GM21515 (cell line): ENCODE data around the gene SCN9A.
"Not testable (repeated sequence)": the region's sequence is repeated elsewhere in the genome, so short reads cannot be mapped to it uniquely, and the experiment has no call there.

Experiments used
- ATAC-seq: cut with Tn5 transposase; IDR thresholded peaks from one replicate; pipeline ENCODE4 v1.9.1; 2021; ENCODE audit not compliant: unreplicated experiment

The SCN9A gene

DNA sequence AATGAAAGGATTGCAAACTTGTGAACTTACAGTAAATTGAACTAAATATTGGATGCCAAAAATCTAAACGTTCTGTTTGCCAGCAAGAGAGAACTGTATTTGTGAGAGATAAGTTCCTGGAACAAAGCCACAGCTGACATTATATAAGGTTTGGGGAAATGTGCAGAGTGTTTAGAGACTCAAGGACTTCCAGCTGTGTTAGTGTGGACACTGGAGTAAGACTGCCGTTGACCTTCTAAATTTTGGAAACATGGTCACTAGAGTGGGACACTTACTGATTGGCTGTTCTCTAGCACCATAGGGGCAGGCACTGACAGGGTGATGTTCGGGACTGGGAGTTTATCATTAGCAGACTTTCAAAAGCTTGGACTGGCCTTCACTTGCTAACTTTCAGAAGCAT lies 40.5 kb downstream of the SCN9A start:
- ATAC-seq: no peak

DNA sequence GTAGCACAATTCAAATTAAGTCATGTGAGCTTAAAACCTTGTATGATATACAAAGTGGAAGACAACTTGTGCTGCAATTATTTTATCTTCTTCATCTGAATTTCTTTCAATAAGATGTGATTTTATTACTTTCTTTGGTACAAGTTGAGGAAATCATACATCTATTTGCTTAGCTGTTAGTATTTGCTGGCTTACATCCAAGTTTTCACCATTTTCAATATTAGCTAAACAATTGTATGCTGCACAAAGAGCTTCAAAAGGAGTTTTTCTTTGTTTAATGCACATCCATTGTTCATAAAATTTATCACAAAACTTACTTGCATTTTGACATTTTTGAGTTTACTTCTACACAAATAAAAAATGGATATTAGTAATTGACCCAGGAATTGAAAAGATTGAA lies 40.9 kb downstream of the SCN9A start:
- ATAC-seq: no peak

DNA sequence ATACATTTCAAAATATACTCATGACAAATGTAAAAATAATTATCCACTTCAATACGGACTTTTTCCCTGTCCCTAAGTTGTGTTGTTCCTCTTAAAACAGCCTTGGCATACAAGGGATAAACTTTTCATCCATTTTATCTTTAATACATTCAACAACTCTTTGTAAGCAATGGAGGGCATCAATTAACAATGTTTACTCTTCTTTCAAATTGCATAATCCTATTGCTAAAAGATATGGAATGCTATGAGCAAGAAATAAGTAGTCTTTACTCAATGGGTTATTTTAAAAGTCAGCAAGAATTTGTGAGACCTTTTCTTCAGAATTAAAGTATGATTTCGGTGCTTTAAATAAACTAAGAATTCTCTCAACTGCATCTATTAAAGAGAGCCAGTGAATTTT lies 41.9 kb downstream of the SCN9A start:
- ATAC-seq: no peak

DNA sequence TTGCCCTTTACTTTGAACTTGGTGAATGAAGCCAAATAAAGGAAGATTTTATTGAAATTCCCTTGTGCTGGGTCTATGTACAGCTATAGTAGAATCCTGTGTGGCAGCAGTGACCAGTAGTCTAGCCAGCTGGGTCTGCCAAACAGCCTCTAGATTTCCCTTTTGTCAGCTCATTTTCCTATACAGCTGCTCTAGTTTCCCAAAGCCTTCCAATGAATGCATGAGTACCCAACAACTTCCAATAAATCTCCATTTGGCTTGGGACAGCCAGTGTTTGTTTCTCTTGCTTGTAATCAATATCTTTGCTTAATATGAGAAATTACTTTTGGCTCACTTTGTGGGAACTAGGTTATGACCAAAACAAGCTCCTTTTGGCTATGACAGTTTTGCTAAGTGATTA lies 43.6 kb downstream of the SCN9A start:
- no peak for ATAC-seq

DNA sequence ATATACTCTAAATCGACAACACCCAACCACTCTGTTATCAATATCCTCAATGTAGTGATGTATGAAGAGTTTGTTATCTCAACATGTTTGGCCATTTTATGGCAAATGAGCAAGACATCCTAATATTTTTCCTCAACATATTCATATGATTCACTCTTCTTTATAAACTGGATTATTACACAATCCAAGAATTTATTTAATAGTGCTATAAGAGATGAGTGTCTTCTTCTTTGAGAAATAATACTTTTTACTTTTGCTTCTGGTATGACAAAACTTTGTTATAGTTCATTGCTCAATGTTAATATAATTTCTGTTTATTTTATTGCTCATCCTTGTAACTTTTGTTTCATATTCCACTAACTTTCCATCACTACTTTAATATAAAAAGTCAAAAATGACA lies 44.3 kb downstream of the SCN9A start:
- no peak for ATAC-seq

DNA sequence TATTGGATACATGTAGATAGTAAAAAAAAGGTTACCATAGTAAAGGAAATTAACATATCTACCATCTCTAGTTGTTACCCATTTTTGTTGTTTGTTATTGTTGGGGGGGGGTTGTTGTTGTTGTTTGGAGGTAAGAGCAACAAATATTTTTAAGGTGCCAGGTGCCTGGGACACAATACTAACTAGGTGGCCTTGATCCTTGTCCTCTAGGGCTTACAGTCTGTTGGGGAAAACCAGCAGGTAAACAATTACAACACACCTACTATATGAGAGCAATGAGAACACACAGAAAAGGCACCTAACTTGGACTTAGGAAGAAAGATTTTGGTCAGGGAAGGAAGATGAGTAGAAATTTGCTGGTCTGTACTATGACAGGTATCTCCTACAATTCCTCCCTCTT lies 46.3 kb downstream of the SCN9A start:
- ATAC-seq: no peak

DNA sequence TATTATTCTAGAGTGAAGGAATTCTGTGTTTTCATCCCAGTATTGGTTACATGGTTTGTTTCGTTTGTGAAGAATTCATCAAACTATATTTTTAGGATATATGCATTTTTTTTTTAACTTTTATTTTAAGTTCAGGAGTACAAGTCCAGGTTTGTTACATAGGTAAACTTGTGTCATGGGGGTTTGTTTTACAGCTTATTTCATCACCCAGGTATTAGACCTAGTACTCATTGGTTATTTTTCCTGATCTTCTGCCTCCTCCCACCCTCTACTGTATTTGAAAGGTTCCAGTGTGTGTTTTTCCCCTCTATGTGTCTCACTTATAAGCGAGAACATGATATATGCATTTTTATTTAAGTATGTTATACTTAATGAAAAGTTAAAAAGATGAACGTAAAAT lies 47.6 kb downstream of the SCN9A start:
- ATAC-seq: no peak

DNA sequence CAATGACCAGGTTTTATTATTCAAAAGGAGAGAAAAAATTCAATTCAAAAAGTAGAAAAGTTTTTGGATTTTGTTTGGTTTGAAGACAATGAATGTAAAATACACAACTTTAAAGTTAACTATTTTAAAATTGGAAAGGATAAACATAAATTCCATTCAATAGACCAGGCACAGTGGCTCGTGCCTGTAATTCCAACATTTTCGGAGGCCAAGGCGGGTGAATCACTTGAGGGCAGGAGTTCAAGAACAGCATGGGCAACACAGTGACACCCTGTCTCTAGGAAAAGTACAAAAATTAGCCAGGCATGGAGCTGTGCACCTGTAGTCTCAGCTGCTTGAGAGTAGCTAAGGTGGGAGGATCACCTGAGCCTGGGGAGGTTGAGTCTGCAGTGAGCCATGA lies 54.7 kb downstream of the SCN9A start:
- ATAC-seq: no peak

DNA sequence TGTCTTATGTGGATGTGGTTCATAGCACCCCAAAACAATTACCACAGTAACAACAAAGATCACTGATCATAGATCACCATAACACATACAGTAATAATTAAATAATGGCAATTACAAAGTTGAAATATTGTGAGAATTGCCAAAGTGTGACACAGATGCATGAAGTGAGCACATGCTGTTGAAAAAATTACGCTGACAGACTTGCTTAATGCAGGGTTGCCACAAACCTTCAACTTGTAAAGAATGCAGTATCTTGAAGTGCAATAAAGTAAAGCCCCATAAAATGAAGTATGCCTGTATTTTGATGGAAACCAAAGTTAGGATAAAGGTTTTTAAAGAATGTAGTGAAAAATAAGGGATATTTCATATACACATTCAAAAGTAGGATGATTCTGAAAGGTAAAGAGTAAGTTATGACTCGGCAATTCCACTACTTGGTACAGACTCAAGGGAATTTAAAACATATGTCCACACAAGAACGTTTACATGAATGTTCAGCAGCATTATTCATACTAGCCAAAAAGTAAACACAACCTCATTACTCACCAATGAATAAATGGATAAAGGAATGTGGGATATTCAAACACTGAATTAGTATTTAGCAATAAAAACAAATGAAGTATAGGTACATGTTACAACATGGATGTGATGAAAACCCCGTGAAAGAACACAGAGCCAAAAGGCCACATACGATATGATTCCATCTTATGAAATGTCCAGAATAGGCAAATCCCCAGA lies 61.6 kb downstream of the SCN9A start:
- no peak for ATAC-seq

DNA sequence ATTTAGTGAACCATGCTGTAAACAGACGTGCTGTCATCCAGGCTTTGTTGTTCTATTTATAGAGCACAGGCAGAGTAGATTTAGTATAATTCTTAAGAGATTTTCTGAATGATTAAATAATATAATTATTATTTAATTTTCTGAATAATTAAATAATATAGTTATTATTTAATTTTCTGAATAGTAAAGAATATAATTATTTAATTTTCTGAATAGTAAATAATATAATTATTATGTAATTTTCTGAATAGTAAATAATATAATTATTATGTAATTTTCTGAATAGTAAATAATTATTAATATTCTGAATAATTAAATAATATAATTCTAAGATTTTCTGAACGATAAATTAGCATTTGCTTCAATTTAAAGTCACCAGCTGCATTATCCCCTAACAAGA lies 62.9 kb downstream of the SCN9A start:
- not testable (repeated sequence) for ATAC-seq

DNA sequence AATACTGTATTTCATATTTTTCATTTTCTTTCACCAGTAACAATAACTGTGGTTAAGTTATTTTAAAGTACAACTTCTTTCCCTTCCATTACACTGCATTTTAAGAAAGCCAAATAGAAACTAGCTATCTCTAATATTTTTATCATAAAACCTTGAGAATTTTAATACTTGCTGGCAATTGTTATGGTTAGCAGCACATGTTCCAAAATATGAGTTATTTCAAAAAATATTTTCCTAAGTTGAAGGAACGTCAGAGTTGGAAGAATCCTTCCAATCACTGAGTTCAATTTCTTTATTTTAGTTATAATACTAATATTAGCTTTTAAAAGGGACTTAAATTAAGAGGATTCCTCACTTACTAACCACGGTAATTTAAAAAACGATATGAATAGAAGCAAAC lies 68.4 kb downstream of the SCN9A start:
- ATAC-seq: no peak

DNA sequence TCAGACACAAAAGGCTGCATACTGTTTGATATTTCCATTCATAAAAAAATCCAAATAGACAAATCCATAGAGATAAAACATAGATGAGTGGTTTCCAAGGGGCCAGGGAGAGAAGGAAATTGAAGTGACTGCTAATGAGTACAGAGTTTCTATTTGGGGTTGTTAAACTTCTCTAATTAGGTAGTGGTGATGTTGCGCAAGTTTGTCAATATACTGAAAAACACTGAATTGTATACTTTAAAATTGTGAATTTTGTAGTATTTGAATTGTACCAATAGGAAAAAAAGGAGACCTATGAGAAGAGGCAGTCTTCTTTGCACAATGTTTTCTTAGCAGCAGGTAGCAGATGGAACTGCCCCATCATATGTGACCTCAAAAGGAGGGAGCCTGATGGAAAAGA lies 71.1 kb downstream of the SCN9A start:
- ATAC-seq: no peak

DNA sequence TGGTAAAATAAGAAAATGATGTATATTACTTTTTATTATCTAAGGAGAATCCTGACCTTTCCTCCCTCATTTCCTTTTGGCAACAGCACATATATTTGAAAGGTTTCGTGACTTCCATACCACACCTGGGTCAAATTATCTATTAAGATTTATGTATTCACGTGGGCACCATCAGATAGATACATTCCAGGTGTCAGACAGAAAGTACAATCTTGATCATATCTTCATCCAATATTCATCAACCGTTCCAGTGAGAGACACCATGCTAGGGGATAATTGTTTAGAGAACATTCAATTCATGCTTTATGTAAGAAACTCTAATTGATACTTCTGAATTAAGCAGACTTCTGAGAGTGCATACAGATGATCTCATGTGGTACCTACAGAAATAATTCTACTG lies 73.7 kb downstream of the SCN9A start:
- ATAC-seq: no peak

DNA sequence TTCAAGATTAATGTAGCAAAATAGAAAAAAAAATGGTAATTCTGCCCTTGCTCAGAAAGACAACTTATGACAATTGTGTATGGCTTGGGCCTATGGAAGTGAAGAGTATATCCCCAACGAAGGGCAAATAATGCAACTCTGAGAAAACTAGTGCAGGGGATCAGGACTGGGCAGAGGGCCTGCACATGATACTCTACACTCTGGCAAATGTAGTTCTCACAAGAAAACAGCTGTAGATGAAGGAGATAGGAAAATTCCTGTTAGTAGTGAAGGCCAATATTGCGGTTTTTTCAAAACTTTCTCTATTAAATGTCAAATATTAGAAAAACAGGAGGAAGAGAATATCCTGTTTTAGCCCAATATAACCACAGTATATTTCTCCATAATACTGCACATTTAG lies 77.8 kb downstream of the SCN9A start:
- ATAC-seq: no peak

DNA sequence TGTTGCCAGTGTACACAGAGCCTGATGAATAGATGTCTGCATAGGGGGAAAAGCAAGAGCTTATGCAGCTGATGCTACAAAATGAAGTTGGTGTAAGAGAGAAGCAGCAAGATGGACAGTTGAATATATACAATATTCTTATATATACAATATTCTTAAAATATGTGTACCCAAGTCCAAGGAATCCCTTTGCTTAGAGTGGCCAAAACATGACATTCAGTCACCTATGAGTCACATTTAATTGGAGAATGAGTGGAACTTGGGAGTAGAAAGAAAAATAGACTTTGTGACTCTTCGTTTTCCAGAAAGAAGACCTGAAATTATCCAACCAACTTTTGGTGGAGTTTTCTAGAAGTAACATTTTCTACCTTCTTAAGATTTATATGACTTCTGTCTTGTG lies 81.8 kb downstream of the SCN9A start:
- no peak for ATAC-seq

DNA sequence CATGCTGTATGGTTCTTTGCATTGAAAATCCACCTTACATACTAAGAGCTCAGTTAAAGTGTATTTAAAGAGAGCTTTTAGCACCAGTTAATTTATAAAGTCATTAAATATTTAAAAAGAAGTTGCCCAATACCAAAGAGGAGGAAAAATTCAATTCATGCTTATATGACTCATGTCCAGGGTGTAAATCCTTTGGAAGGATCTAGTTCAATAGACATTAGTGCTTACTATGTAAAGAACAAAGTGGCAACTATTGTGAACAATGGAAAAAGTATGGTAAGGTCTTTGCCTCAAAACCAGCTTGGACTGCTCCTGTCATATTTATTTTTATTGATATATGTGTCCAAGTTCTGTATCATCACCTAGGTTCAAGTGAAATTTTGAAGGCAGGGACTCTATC lies 90.5 kb downstream of the SCN9A start:
- ATAC-seq: no peak

DNA sequence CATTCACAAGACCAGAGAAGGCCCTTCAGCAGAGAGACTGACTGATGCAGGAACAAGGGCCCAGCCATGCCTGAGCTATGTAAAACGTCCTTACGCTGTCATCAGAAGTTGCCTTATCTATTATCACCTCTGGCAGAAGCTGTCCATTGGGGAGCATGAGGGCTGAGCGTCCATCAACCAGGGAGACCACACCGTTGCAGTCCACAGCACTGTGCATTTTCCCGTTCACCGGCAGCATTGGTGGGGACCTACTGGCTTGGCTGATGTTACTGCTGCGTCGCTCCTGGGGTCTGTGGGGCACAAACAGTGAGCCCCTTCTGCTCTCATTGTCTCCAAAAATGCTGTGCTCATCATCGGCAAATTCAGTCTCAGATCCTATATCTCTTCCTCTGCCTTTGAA lies 91.4 kb downstream of the SCN9A start:
- ATAC-seq: no peak

DNA sequence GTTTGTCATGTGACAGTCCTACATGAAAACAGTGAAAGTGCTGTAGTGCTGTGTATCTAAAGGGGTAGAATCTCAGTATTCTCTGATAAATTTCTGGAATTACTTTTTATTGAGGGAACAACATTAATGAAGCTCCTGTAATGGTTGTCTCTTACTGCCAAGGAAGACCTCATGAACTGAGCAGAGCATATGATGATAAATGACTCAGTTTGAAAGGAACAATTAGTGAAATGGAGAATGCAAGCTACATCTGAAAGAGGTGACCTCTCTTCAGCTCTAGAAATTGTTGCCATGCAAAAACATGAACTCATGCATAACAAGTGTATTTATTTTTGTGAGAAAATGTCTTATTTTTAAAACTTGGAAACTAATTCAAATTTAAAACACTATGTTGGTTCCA lies 93.6 kb downstream of the SCN9A start:
- no peak for ATAC-seq

DNA sequence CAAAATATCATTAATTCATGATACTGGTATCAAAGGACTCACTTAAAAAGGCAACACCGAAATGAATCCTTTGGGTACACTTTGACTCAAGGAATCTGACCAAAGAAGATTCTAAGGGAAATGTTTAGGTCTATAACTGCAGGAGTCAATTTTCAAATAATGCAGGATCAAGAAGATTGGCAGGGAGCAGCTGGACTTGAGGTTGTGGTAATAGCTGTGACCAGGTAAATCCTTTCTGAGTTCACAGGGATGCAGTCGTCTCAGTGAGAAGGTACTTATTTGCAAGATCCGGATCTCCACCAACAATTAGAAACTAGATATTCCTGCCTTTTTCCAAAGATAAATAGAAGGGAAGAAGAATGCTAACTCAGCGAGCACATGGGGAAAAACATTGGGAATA lies 96.9 kb downstream of the SCN9A start:
- no peak for ATAC-seq

DNA sequence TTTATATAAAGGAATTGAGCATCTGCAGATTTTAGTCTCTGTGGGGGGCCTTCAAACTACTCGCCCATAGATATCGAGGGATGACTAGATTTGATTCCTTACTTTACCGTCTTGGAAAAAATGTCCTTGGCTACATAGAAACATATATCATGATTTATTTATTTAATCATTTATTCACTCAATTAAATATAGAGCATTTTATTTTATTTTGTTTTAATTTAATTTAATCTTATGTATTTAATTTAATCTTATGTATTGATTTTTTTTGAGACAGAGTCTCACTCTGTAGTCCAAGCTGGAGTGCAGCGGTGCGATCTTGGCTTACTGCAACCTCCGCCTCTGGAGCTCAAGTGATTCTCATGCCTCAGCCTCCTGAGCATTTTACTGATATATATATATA lies 105.4 kb downstream of the SCN9A start:
- no peak for ATAC-seq

DNA sequence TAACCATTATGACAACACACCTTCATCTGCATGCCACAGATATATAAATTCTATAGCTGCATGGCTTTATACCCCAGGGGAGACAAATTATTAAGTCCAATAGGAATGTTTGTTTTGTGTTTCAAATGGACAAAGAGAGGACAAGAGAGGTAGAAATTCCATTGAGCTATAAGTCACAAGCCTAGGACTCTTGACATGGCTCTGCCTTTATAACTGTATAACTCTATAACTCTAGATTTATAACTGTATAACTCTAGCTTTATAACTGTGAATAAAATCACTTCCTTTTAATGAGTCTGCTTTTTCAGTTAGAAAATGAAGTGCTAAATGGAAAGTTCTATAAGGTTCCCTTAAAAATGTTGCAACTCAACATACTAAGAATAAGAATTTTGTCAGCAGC lies 106.4 kb downstream of the SCN9A start:
- no peak for ATAC-seq

DNA sequence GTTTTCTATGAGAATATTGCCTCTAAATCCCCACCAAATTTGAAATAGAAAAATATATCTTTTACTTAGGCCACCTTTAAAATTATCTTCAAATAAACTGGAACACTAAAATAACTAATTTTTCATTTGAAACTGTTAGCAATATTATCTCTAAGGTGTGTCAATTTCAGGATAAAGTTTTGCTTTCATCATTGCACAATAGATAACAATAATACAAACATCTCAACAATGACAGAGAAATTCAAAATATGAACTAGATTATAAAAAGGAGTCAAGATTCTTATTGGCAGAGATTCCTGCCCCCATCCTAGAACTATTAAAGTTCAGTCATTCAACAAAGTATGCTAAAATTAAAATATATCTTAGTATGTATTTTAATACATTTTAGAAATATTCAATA lies 117.9 kb downstream of the SCN9A start:
- no peak for ATAC-seq

DNA sequence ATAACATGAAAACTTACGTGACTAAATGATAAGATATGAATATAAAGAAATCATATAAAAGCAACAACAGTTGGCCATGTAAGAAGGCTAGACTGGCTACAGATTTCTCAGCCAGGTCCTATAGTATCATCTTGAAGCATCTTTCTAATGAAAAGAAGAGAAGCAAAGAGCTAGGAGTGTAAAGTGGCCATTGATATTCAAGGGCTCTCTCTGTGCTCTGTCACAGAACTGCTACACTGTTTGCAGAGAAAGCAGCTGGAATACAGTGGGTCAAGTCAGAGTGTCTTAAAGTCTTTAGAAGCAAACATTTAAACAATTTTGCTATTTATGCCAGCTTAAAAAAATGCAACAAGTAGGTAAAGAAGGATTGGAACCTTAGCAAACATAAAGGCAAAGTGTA lies 118.8 kb downstream of the SCN9A start:
- no peak for ATAC-seq

DNA sequence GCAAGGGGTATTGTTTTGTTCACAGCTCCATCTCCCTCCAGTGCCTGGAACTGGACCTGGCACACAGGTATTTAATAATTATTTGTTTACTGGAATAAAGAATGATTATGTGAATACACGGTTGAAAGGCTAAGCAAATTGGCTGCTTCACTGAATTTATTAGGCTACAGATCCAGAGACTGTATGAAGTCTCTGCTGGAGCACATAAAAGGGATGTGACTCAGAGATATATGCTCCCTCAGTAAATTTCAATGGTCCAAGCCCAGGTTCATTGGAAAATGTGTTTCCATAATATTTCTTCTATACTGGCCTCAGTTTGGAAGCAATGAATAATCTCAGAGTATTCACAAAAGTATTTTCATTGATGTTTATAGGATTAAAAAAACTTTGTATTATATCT lies 126.4 kb downstream of the SCN9A start:
- ATAC-seq: no peak
